Putamen (tissue), 1 donor: ENCODE results near the gene NUDT15.

ENCODE experiments used
- DNase-seq: peaks from one replicate; pipeline ENCODE4 v3.0.0-alpha.2; 2016; ENCODE audit warnings: low spot score

NUDT15 gene

DNA sequence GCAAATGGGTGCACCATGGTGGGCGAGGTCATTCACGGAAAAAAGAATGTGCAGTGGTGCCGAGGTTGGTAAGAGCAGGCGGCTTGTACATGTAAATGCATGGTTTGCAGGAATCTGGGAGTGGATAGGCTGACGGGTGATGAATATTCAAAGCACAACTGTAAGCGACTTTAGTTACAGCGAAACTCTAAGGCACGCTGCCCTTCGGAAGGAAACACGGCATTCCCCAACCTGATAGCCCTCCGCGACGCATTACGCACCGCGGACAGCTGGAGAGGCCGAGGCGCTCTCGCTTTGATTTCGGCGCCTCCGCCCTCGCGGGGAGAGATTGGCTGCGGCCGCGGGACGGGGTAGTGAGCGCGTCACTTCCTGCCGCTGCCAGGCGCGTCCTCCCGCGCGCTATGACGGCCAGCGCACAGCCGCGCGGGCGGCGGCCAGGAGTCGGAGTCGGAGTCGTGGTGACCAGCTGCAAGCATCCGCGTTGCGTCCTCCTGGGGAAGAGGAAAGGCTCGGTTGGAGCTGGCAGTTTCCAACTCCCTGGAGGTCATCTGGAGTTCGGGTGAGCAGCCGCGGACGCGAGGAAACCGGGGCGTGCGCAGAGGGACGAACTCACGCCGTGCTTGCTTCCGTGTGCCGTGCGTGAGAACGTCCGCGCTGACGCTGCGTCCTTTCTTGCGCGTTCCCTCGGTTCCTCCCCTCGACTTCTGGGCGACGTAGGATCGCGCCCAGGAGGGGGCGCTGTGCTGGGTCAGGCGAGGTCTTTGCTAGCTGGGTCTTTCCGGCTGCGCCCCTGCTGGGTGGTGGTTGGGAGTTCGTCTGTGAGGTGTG is at the start of gene NUDT15:
Gene NUDT15, plus strand, starts transcription at position 381 of the 828 bp plus-strand sequence. Its CDS starts 21 bp downstream, at position 402.
- peak; percentile 96 for DNase-seq

DNA sequence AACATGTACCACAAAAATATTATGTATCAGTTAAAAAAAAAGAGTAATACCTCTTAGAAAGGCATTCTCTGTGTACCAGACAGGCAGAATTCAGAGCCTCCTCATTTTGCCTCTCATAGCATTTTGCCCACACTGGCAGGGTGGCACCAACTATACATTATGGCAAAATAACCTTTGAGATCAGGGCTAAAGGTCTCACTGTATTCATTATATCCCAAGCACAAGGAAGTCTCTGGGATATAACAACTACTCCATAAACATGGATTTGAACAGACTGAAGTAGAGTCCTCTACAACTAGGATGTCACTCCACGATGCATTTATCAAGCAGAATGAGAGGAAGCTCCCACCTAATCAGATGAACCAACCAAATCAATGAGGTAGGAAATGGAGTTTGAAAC is 47.1 kb upstream of the NUDT15 start:
- no peak for DNase-seq

- no peak for DNase-seq
These were observed 46.5 kb upstream of the NUDT15 start for GRCh38 chr13:47990920-47991466.

- no peak for DNase-seq
These were observed 45.7 kb upstream of the NUDT15 start for GRCh38 chr13:47991859-47992258.

- DNase-seq, result no peak
These were observed 40.1 kb upstream of the NUDT15 start for GRCh38 chr13:47997384-47997783.

GRCh38 chr13:47999973-48000372 is 37.6 kb upstream of the NUDT15 start:
- DNase-seq, result no peak

DNA sequence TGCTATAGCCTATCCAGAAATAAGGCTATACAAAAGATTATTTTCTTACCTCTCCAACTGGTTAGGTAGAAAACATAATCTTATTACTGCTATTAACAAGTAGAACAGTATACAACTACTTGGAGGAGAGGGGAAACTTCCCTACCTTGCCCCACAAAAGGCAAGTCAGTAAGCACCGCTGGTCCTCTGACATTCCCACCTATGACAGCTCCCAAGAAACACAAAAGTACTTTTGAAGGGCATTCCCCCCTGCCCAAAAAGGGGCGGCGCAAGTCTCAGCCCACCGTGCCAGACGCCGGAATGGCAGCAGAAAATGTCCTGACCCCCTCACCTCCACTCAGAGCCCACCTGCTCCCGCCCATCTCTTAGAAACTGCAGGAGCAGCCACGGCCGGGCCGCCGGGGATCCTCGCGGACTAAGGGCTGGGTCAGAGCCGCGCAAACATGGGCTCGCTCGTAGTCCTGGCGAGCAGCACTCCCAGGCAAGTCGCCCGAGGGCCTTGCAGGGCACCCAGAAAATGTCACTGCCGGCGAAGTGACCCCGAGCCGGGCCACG is 36.9 kb upstream of the NUDT15 start:
- no peak for DNase-seq

DNA sequence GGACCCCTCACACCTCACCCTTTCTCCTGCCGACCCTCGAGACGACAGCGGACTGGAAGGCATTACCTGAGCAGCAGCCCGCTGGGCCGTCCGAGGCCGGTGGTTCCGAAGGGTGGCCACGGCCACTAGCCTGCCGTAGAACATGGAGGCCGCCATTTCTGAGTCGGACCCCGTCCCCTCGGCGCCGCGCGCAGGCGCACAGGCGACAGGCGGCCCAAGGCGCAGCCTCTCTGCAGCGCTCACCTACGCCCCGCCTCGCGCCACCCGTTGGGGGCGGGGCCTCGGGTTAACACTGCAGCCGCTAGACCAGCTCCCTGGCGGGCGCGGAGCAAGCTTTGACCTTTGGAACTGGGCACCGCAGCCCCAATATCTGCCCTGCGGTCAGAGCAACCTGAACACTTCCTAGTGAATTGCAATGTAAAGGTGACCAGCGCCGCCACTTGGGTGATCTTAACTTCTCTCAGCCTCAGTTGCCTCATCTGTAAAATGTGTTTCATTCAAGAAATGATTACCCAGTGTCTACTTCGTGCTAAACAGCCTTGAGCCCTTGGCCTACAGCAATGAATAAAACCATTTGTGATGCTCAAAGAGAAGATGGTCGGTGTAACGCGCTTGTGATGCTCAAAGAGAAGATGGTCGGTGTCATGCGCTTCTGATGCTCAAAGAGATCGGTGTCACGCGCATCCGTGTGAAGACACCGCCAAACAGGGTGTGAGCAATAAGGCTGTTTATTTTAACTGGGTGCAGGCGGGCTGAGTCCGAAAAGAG is 36.2 kb upstream of the NUDT15 start, which contains the start of gene SUCLA2:
Gene SUCLA2, minus strand, starts transcription at position 160 of the 768 bp plus-strand sequence. Its CDS starts 4 bp downstream, at position 156.
- peak; percentile 90 for DNase-seq

DNA sequence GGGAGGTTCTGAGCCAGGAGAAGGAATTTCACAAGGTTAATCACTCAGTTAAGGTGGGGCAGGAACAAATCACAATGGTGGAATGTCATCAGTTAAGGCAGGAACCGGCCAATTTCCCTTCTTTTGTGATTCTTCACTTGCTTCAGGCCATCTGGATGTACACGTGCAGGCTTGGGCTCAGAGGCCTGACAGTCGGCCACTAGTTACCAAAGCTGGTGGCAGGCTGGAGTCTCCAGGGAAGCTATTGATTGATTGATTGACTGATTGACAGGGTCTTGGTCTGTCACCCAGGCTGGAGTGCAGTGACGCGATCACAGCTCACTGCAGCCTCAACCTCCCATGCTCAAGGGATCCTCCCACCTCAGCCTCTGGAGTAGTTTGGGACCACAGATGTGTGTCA is 35.5 kb upstream of the NUDT15 start:
- DNase-seq, result peak; percentile 11

- peak; percentile 13 for DNase-seq
These were observed 33.3 kb upstream of the NUDT15 start for GRCh38 chr13:48004201-48004600.

- no peak for DNase-seq
These were observed 31.1 kb upstream of the NUDT15 start for GRCh38 chr13:48006396-48006795.

- DNase-seq, result no peak
These were observed 28.2 kb upstream of the NUDT15 start for GRCh38 chr13:48009284-48009683.

DNA sequence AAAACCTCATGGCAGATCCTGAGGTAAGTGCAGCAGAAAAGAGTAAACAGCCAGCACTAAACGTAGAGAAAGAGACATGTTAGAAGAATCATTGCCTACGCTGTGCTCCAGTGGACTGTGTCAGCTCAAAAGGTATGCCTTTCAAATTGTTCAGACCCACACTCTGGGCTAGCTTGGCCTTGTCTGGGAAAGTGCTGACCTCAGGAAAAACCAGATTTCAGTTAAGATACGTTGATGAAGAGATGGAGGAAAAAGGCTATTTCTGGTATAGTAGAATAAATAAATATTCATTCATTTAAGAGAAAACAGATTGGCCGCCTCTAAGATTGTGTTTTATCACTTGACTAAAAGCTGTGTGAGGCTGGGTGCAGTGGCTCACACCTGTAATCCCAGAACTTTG is 26.8 kb upstream of the NUDT15 start:
- DNase-seq, result no peak

DNA sequence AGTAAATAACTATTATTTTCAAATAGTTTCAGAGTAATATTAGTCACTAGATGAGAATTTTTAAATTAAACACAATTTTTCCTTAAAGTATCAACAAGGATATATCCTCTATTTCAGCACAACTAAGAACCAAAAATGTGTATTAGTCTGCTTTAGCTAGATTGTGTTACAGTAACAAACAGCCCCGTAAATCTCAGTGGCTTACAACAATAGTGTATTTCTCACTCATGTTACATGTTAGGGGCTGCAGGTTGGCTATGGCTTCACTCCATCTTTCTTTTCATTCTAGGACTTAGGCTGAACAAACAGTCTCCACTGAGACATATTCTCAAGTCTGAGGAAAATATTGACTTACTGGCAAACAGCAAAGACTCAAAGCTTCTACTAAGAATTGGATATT is 24.9 kb upstream of the NUDT15 start:
- DNase-seq, result no peak

DNA sequence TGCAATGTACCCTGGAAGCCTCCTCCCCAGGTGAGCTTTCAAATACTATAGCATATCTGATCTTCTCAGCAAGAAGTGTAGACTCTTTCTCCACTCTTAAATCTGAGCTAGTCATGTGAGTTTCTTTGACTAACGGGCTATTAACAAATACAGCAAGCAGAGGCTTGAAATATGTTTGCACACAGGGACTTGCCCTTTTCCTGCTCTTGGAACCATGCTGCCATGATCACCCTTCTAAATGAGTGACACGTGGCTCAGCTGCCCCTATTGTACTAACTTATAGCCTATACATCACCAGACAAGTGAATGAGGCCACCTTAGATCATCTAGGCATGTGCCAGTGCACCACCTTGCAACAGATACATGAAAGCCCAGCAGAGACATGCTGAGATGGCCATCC is 23.2 kb upstream of the NUDT15 start:
- DNase-seq, result no peak

DNA sequence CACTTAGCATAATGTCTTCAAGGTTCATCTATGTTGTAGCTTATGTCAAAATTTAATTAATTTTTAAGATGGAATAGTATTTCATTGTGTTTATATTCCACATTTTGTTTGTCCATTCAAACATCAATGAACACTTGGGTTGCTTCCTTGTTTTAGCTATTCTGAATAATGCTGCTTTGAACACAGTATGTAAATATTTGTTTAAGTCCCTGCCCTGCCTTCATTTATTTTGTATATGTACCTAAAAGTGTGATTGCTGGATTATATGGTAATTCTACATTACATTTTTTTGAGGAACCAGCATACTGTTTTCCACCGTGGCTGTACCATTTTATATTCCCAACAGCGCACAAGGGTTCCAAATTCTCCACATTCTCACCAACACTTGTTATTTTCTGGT is 18.9 kb upstream of the NUDT15 start:
- DNase-seq, result no peak

DNA sequence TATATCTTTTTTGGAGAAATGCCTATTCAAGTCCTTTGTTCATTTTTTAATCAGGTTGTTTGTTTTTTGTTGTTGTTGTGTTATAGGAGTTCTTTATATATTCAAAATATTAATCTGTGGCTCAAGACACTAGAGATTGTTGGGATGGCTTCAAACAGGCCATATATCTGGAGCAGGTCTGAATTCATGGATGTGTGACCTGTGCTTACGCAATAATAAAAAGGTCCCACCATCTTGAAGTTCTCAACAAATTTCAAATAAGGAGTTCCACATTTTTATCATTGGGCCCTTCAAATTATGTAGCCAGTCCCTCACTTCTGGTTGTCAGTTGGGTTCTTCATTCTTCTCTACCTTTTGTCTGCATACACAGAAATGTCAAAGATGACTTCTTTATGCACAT is 17.7 kb upstream of the NUDT15 start:
- no peak for DNase-seq

- DNase-seq, result no peak
These were observed 9.5 kb upstream of the NUDT15 start for GRCh38 chr13:48028066-48028465.

DNA sequence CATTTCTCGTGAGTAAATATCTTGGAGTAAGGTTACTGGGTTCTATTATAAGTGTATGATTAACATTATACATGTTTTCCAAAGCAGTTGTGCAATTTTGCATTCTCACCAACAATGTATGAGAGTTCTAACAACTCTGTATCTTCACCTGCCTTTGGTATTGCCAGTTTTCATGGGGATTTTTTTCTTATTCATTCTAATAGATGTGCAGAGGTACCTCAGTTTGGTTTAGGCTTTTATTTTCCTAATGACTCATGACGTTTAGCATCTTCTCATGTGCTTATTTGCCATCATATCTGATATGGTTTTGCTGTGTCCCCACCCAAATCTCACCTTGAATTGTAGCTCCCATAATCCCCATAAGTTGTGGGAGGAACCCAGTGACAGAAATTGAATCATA is 7.7 kb upstream of the NUDT15 start:
- no peak for DNase-seq

GRCh38 chr13:48038761-48039160 is 1.2 kb downstream of the NUDT15 start:
- DNase-seq, result peak; percentile 34

DNA sequence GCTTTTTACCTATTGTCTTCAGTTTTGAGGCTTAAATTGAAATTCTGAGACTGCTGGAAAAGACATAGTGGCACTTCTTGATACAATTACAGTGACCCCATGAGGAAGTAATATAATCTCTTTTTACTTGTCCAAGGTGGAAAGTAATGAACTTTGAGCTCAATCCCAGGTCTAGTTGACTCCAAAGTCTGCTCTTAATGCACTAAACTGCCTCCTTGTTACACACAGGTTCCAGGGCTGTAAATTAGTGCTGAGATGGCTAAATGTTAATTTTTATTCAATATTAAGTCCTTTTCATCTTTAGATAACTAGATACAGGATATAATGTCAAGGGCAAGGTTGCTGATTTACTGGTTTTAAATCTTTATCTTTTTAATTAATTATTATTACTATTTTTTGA is 2.5 kb downstream of the NUDT15 start:
- no peak for DNase-seq

DNA sequence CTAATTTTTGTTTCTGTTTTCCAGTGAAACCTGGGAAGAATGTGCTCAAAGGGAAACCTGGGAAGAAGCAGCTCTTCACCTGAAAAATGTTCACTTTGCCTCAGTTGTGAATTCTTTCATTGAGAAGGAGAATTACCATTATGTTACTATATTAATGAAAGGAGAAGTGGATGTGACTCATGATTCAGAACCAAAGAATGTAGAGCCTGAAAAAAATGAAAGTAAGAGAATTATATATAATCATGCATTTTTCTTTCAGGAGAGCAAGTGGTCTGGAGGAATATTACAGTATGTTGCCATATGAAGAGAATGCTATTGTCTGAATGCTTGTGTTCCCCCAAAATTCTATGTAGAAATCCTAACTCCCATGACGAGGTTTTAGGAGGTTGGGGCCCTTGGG is 3.4 kb downstream of the NUDT15 start:
- DNase-seq, result no peak

DNA sequence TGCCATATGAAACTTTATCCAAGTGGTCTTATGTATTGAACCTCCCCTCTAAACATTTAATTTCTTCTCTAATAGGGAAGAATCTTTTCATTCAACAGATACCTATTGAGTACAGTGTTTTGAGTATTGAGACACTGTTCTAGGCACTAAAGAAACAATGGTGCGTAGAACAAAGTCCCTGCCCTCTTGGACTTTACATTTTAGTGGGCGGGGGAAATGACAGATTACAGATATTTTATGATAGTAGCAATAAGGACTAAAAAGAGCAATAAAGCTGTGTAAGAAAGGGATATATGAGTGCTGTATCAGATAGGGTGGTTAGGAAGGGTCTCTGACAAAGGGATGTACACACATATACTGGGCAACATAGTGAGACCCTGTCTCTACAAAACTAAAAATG is 5.4 kb downstream of the NUDT15 start:
- no peak for DNase-seq
